GM18858 (cell line): ENCODE measurements around the gene KDM2B.
"Not testable (repeated sequence)": the region's sequence is repeated elsewhere in the genome, so short reads cannot be mapped to it uniquely, and the experiment has no call there.

Experiments
- ATAC-seq: cut with Tn5 transposase; IDR thresholded peaks from one replicate; pipeline ENCODE4 v1.9.1; 2021; ENCODE audit not compliant: unreplicated experiment

The KDM2B gene

DNA sequence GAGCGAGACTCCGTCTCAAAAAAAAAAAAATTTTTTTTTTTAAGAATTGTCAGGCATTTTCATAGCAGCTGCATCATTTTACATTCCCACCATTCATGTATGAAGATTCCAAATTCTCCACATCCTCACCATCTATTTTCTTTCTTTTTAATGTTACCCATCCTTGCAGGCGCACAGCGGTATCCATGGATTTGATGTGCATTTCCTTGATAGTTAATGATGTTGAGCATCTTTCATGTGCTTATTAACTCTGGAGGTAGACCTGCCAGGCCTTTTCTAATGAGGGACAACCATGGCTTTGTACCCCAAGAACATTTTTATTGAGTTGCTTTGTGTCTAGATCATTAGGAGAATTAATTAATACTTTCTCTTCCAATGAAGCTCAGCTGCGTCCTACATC lies 182.5 kb downstream of the KDM2B start:
- ATAC-seq = no peak

DNA sequence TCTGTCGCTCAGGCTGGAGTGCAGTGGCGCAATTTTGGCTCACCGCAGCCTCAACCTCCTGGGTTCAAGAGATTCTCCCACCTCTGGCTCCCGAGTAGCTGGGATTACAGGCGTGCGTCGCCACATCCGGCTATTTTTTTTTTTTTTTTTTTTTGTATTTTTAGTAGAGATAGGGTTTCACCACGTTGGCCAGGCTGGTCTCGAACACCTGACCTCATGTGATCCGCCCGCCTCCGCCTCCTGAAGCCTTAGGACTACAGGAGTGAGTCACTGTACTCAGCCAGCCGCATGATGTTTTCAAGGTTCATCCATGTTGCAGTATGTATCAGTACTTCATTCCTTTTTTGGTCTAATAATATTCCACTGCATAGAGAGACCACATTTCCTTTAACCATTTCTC lies 183.3 kb downstream of the KDM2B start:
- no peak for ATAC-seq

DNA sequence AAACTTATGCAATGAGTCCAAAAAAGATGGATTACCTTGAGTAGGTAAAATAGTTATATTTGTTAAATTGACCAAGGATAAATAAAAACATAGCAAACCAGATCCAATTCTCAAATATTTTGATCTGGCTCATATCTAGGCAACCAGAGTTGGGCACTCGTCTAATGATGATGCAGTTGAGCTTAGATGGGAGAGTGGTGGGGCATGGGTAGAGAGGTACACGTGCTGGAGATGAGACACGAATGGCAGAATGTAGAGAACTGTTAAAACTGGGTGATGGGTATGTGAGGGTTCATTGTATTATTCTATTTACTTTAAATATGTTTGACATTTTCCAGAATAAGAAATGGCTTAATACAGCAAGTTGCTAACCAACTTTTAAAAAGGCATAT lies 188.5 kb downstream of the KDM2B start:
- no peak for ATAC-seq

DNA sequence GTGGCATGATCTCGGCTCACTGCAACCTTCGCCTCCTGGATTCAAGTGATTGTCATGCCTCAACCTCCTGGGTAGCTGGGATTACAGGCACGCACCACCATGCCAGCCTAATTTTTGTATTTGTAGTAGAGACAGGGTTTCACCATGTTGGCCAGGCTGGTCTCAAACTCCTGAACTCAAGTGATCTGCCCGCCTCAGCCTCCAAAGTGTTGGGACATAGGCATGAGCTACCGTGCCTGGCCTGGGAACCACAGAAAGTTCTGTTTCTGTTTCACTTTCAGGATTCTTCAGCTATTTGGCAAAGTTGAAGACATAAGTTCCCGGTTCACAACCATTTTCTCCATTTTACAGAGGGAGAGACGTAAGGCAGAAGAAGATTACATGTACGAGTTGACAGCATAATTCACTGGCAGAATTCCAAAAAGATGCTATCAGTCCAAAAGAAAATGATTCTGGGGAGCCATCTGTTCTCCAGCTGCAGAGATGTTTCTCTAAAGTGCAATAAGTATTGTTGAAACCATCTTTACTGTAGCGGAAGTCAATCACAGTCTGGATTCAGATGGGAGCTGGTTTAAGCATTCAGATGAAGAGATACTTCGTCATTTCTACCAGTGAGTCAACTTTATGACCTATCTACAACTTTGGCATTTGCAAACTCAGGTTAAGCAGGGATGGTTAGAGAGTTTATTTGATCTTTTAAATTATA lies 189.1 kb downstream of the KDM2B start:
- ATAC-seq = no peak

DNA sequence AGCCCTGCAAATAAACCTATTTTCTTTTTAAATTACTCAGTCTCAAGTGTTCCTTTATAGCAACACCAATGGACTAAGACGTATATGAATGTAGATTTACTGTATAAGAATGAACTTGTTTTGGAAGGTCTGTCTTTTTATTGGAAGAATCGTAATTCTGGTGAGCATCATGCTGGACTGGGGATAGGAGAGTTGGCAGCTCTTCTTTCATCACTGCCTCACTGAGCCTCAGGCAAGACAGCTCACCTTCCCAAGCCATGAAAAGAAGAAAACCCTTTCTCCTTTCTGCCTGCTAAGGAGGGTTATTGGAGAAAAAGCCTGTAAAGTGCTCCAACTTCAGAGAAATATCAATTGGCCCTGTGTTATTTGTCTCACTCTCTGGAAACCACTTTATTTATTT lies 190.0 kb downstream of the KDM2B start:
- no peak for ATAC-seq

DNA sequence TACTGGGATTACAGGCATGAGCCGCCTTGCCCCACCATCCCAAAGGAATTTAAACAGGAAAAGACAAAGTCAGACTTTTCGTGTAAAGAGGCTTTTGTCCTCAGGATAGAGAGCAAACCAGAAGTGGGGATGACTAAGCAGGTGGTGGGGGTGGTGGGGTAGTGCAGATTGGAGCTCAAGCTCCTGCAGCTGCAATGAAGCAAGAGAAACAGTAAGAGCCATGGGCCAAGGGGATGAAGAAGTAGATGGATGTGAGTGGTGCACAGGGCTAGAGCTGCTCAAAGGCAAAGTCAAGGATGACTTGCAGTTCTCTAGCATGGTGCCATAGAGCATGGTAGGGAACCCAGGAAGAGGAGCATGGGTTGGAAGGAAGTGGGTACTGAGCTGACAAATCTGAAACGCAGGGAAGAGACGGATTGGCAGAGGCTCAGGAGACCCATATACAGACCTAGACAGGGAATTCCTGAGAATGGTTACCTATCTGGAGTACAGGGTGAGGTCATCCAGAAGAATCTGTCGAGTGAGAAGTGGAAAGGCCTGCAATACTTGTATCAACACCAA lies 192.3 kb downstream of the KDM2B start:
- ATAC-seq = no peak

DNA sequence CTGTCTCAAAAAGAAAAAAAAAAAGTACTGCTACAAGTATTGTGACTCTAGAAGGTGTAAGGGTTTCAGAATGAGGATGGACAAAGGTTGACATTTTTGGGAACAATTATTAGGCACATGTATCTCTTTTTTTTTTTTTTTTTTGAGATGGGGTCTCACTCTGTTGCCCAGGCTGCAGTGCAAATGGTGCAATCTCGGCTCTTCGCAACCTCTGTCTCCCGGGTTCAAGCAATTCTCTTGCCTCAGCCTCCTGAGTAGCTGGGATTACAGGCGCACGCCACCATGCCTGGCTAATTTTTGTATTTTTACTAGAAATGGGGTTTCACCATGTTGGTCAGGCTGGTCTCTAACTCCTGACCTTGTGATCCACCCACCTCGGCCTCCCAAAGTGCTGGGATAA lies 195.9 kb downstream of the KDM2B start:
- ATAC-seq = not testable (repeated sequence)

DNA sequence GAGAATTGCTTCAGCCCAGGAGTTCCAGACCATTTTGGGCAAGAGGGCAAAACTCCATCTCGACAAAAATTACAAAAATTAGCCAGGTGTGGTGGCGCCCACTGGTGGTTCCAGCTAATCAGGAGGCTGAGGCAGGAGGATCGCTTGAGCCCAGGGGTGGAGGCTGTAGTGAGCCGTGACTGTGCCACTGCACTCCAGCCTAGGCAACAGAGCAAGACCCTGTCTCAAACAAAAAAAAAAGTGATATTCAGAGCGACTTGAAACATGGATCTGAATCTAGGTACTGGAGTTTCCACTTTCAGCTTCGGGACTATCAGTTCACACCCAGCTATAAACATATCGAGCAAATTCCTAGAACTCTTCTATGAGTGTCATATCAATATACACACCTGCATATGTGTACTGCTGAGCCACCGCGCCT lies 197.2 kb downstream of the KDM2B start:
- no peak for ATAC-seq

DNA sequence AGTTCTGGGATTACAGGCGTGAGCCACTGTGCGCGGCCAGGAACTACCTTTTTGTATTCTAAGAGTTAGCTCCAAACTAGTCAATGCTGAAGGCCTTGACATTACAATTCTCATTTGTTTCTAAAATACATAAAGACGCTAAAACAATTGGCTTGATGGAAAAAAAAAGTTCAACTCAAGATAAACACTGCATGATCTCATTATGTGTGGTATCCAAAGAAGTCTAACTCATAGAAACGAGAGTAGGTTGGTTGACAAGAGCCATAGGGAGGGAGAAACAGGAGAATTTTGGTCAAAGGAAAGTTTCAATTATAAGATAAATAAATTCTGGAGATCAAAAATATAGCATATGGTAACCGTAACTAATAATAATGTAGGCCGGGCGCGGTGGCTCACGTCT lies 200.9 kb downstream of the KDM2B start:
- ATAC-seq = no peak
